Measurements from ENCODE around the gene GPR137.
A peak's percentile ranks its signal among the peaks of the same experiment; 100 is the strongest.

Gene GPR137

GRCh38 chr11:64249038-64249437 lies 36.6 kb upstream of the GPR137 start:
- no peak for DNase-seq (ENCODE audit: low read depth in 2 of 3, low spot score in 2 of 3)

GRCh38 chr11:64249563-64250414 lies 35.9 kb upstream of the GPR137 start:
- no peak for DNase-seq (ENCODE audit: low read depth in 2 of 3, low spot score in 2 of 3)

- DNase-seq (ENCODE audit: low read depth in 2 of 3, low spot score in 2 of 3), result no peak
These were observed 35.1 kb upstream of the GPR137 start for GRCh38 chr11:64250415-64251015.

- peak in 2 of 3 experiments; percentile 43 to 69 for DNase-seq (ENCODE audit: low read depth in 2 of 3, low spot score in 2 of 3)
These were observed 34.5 kb upstream of the GPR137 start, which contains the start of gene PLCB3 for GRCh38 chr11:64251016-64251752. Gene PLCB3 (plus strand): TSS chr11:64251530. CDS start chr11:64251650, 120 bp downstream.

GRCh38 chr11:64251753-64252002 lies 34.0 kb upstream of the GPR137 start:
- no peak for DNase-seq (ENCODE audit: low read depth in 2 of 3, low spot score in 2 of 3)

GRCh38 chr11:64252003-64252872 lies 33.4 kb upstream of the GPR137 start:
- no peak for DNase-seq (ENCODE audit: low read depth in 2 of 3, low spot score in 2 of 3)

GRCh38 chr11:64253043-64253442 lies 32.6 kb upstream of the GPR137 start:
- DNase-seq (ENCODE audit: low read depth in 2 of 3, low spot score in 2 of 3), result no peak

GRCh38 chr11:64253481-64253880 lies 32.2 kb upstream of the GPR137 start:
- no peak for DNase-seq (ENCODE audit: low read depth in 2 of 3, low spot score in 2 of 3)

- no peak for DNase-seq (ENCODE audit: low read depth in 2 of 3, low spot score in 2 of 3)
These were observed 31.3 kb upstream of the GPR137 start for GRCh38 chr11:64254326-64254725.

GRCh38 chr11:64255135-64256128 lies 30.2 kb upstream of the GPR137 start:
- DNase-seq (ENCODE audit: low read depth in 2 of 3, low spot score in 2 of 3), result no peak

GRCh38 chr11:64256300-64256699 lies 29.3 kb upstream of the GPR137 start:
- no peak for DNase-seq (ENCODE audit: low read depth in 2 of 3, low spot score in 2 of 3)

- DNase-seq (ENCODE audit: low read depth in 2 of 3, low spot score in 2 of 3), result no peak
These were observed 27.3 kb upstream of the GPR137 start for GRCh38 chr11:64258356-64258755.

GRCh38 chr11:64258946-64259532 lies 26.6 kb upstream of the GPR137 start:
- no peak for DNase-seq (ENCODE audit: low read depth in 2 of 3, low spot score in 2 of 3)

- DNase-seq (ENCODE audit: low read depth in 2 of 3, low spot score in 2 of 3), result no peak
These were observed 26.0 kb upstream of the GPR137 start for GRCh38 chr11:64259533-64260067.

GRCh38 chr11:64260147-64260708 lies 25.4 kb upstream of the GPR137 start:
- no peak for DNase-seq (ENCODE audit: low read depth in 2 of 3, low spot score in 2 of 3)

GRCh38 chr11:64261556-64262080 lies 24.0 kb upstream of the GPR137 start:
- no peak for DNase-seq (ENCODE audit: low read depth in 2 of 3, low spot score in 2 of 3)

GRCh38 chr11:64262271-64263002 lies 23.2 kb upstream of the GPR137 start:
- DNase-seq (ENCODE audit: low read depth in 2 of 3, low spot score in 2 of 3), result no peak

All from activated CD8-positive, alpha-beta memory T cell treated with anti-CD3 and anti-CD28 coated beads for 48 hours (primary cell).